Adrenal gland (tissue), 12 donors: Measurements from ENCODE around the gene PTPRN2. TPM values are rescaled to one million over a fixed set of nuclear protein-coding genes. Genes with fewer than 3 reads are reported as not detected.

Experiments
- DNase-seq, 7 donors: peaks; one replicate each; pipeline ENCODE4 v3.0.0-alpha.2; 2019 to 2020
- H3K27ac ChIP-seq, 5 donors: fragments of 200-600 bp; sonication (generic) in 4 of 5; 1 replicate in 3 of 5; 2 replicates in 2 of 5; pipeline versions ENCODE4 v1.5.1 to v1.8.0; 2016 to 2020; ENCODE audit warnings: mild to moderate bottlenecking in 1 of 5
- H3K27me3 ChIP-seq: fragments of 200-600 bp; 2 replicates; pipeline ENCODE4 v1.8.0; 2021
- H3K36me3 ChIP-seq, 2 donors: fragments of 200-600 bp; replicated peaks in 1 of 2; 1 replicate in 1 of 2; 2 replicates in 1 of 2; pipeline versions ENCODE4 v1.5.1 to v1.8.0; 2018 to 2022
- H3K4me1 ChIP-seq, 2 donors: fragments of 200-600 bp; replicated peaks in 1 of 2; 1 replicate in 1 of 2; 2 replicates in 1 of 2; pipeline versions ENCODE4 v1.5.1 to v1.8.0; 2018 to 2021
- H3K4me3 ChIP-seq, 4 donors: fragments of 200-600 bp; sonication (generic) in 3 of 4; one replicate each; pipeline ENCODE4 v1.5.1; 2016 to 2018
- H3K9me3 ChIP-seq, 3 donors: fragments of 200-600 bp; sonication (generic) in 1 of 3; replicated peaks in 1 of 3; 1 replicate in 2 of 3; 2 replicates in 1 of 3; pipeline versions ENCODE4 v1.5.1 to v1.8.0; 2016 to 2021
- CTCF ChIP-seq, 6 experiments: fragments of 450-650 bp in 4 of 6; fragments of 200-600 bp in 2 of 6; sonication (generic) in 1 of 6; IDR thresholded peaks; 1 replicate in 5 of 6; 2 replicates in 1 of 6; pipeline versions ENCODE4 v1.5.1 to v1.8.0; 2016 to 2021; ENCODE audit warnings: antibody characterized with exemption in 6 of 6, mild to moderate bottlenecking in 2 of 6, moderate library complexity in 1 of 6
- POLR2A ChIP-seq, 2 donors: fragments of 450-650 bp; IDR thresholded peaks; one replicate each; pipeline ENCODE4 v1.6.1; 2017; ENCODE audit warnings: antibody characterized with exemption in 2 of 2, mild to moderate bottlenecking in 2 of 2, moderate library complexity in 1 of 2
- WGBS, 4 donors: extraction: QIAGEN DNeasy Blood & Tissue Kit in 2 of 4; methylation state at CpG; one replicate each; pipeline versions ENCODE4 v1.1.5 to v1.1.7; 2013 to 2017; 5-methylcytosine and 5-hydroxymethylcytosine counted together
- intact Hi-C, 2 donors: fragments of 100-400 bp; cut with DNase I; formaldehyde crosslinking; loops; one replicate each; pipeline versions ENCODE4 v1.14.1 to v1.15.0; 2022 to 2023
- polyA plus RNA-seq, 3 donors: library from polyadenylated mRNA; stranded (reverse); fragments of 200-250 nt in 2 of 3; fragments of 350-450 nt in 1 of 3; fragmentation: Illumina TruSeq in 1 of 3; extraction: RNeasy Lipid Tissue Mini Kit (QIAGEN cat#74804) in 1 of 3; gene quantifications; one replicate each; pipeline ENCODE4 v1.2.3, GENCODE V29; 2013 to 2014
- total RNA-seq, 9 donors: library from RNA; depleted of rRNA in 4 of 9; stranded (reverse); fragments of >200 nt in 4 of 9; fragments of 120-200 nt in 1 of 9; fragmentation: NEBNext Ultra II Directional in 1 of 9; extraction: Animal tissue kit (Norgen Biotek cat#: 25700) in 1 of 9; gene quantifications; one replicate each; pipeline versions ENCODE4 v1.1.0 to v1.2.4, GENCODE V29; 2013 to 2023
- donor health status: healthy with polysubstance abuse.
- donor health status: Bipolar disorder and iron deficiency.
- donor health status: DM: yes; HTN: yes; CAD: no.
- donor health status: DM: no; HTN: no; CAD: no.
- donor health status: DM: no; HTN: no; CAD: no.
- donor health status: DM: yes; HTN: yes; CAD: no.

PTPRN2 gene
- total and polyA plus RNA-seq, 12 donors = 2.2 to 16.2 (median 3.4) TPM

- no peak for DNase-seq
- 93 to 100% (median 96%) methylated on average over 4 of the region's 4 CpGs for WGBS, 4 donors
- Histone ChIP-seq H3K4me3 (no peak overlapping the region), H3K27ac (no peak overlapping the region), H3K9me3 (no peaks in the 10 kb centered on the region), H3K4me1 (no peaks in the 10 kb centered on the region), H3K36me3 (no peaks in the 10 kb centered on the region), H3K27me3 (no peaks in the 10 kb centered on the region)
- intact Hi-C loops = no loop called here
- TF ChIP-seq CTCF (IDR thresholded peaks at IDR 0.05) = no peak
Observed at GRCh38 chr7:158612546-158612945, 24.9 kb upstream of the PTPRN2 start.

GRCh38 chr7:158611541-158611940 is 23.9 kb upstream of the PTPRN2 start:
- DNase-seq = no peak
- Histone ChIP-seq H3K36me3 (no peaks in the 10 kb centered on the region), H3K4me3 (no peak overlapping the region), H3K27me3 (no peaks in the 10 kb centered on the region), H3K9me3 (no peaks in the 10 kb centered on the region), H3K4me1 (no peaks in the 10 kb centered on the region), H3K27ac (no peak overlapping the region)
- TF ChIP-seq POLR2A (IDR thresholded peaks at IDR 0.05) (no peak), CTCF (IDR thresholded peaks at IDR 0.05) (no peak)
- 76 to 85% (median 82%) methylated on average over 7 to 8 of the region's 8 CpGs for WGBS, 4 donors
- intact Hi-C loops = no loop called here

- TF ChIP-seq POLR2A (IDR thresholded peaks at IDR 0.05) = no peak
- no peak for TF ChIP-seq CTCF (IDR thresholded peaks at IDR 0.05)
- H3K4me3 ChIP-seq = no peak overlapping the region
- intact Hi-C loops = no loop called here
- no peak overlapping the region for H3K27ac ChIP-seq
- no peaks in the 10 kb centered on the region for H3K36me3 ChIP-seq
- H3K4me1 ChIP-seq = no peaks in the 10 kb centered on the region
- no peaks in the 10 kb centered on the region for H3K9me3 ChIP-seq
- no peaks in the 10 kb centered on the region for H3K27me3 ChIP-seq
- WGBS, 4 donors = 85 to 94% (median 91%) methylated on average over 6 to 7 of the region's 7 CpGs
- DNase-seq = no peak
Observed at GRCh38 chr7:158609313-158609974, 21.8 kb upstream of the PTPRN2 start.

GRCh38 chr7:158607563-158607962 is 19.9 kb upstream of the PTPRN2 start:
- intact Hi-C loops = no loop called here
- DNase-seq = no peak
- Histone ChIP-seq H3K27me3 (no peaks in the 10 kb centered on the region), H3K36me3 (no peaks in the 10 kb centered on the region), H3K4me1 (no peaks in the 10 kb centered on the region), H3K27ac (no peak overlapping the region), H3K9me3 (no peaks in the 10 kb centered on the region), H3K4me3 (no peak overlapping the region)
- TF ChIP-seq CTCF (IDR thresholded peaks at IDR 0.05) (no peak), POLR2A (IDR thresholded peaks at IDR 0.05) (no peak)
- 91 to 94% (median 93%) methylated on average over 6 of the region's 6 CpGs for WGBS, 4 donors
